Gastroesophageal sphincter (tissue), 3 donors: Measurements from ENCODE around the gene CELF2.

ENCODE experiments used
- CTCF ChIP-seq, 4 experiments: fragments of 200-600 bp in 2 of 4; fragments of 450-650 bp in 2 of 4; sonication (generic) in 1 of 4; IDR thresholded peaks; one replicate each; pipeline ENCODE4 v1.5.1; 2017 to 2019; ENCODE audit warnings: antibody characterized with exemption in 4 of 4, mild to moderate bottlenecking in 2 of 4, moderate library complexity in 2 of 4
- EP300 ChIP-seq: sonication (generic); formaldehyde crosslinking; IDR thresholded peaks from one replicate; pipeline ENCODE4 v1.6.1; 2017; ENCODE audit warnings: antibody characterized with exemption, mild to moderate bottlenecking
- POLR2A ChIP-seq, 2 donors: fragments of 450-650 bp; IDR thresholded peaks; one replicate each; pipeline ENCODE4 v1.6.1; 2017; ENCODE audit warnings: antibody characterized with exemption in 2 of 2, mild to moderate bottlenecking in 2 of 2, moderate library complexity in 1 of 2

GRCh38 chr10:11045487-11045886 lies 27.8 kb downstream of the CELF2 start:
- TF ChIP-seq POLR2A (IDR thresholded peaks at IDR 0.05) (no peak), EP300 (no peak), CTCF (IDR thresholded peaks at IDR 0.05) (no peak)
